Calu3 (cell line): ENCODE results near the gene NHP2. TPM values are rescaled to one million over a fixed set of nuclear protein-coding genes. Genes with fewer than 3 reads are reported as not detected.

Experiments used
- BruUV-seq: library from RNA; stranded (reverse); fragments of 400-500 nt; replicated peaks from 2 replicates; lab custom pipeline; 2021; lab: Mats Ljungman, UMichigan
- CTCF ChIA-PET: fragments of 300-600 bp; sonication (Branson Sonifier 250); formaldehyde crosslinking; loops from one replicate; lab custom pipeline; 2022; ENCODE audit warnings: antibody characterized with exemption; lab: Charles Lee
- DNase-seq: peaks from one replicate; pipeline ENCODE4 v3.0.0; 2022
- H3K27ac Mint-ChIP-seq: one replicate; pipeline ENCODE4 v1.8.0; 2022; ENCODE audit warnings: mixed read lengths; ENCODE audit not compliant: unreplicated experiment
- H3K27me3 Mint-ChIP-seq: one replicate; pipeline ENCODE4 v1.8.0; 2022; ENCODE audit warnings: mixed read lengths; ENCODE audit not compliant: unreplicated experiment
- H3K36me3 Mint-ChIP-seq: one replicate; pipeline ENCODE4 v1.8.0; 2022; ENCODE audit warnings: mild to moderate bottlenecking, moderate library complexity, mixed read lengths; ENCODE audit not compliant: insufficient read depth, unreplicated experiment
- H3K4me1 Mint-ChIP-seq: one replicate; pipeline ENCODE4 v1.8.0; 2022; ENCODE audit warnings: mild to moderate bottlenecking, low read depth, mixed read lengths; ENCODE audit not compliant: unreplicated experiment
- H3K4me3 Mint-ChIP-seq: one replicate; pipeline ENCODE4 v1.8.0; 2022; ENCODE audit warnings: mild to moderate bottlenecking, low read depth, moderate library complexity, mixed read lengths; ENCODE audit not compliant: unreplicated experiment
- H3K9me3 Mint-ChIP-seq: one replicate; pipeline ENCODE4 v1.8.0; 2022; ENCODE audit warnings: low read depth, mixed read lengths; ENCODE audit not compliant: unreplicated experiment
- CTCF ChIP-seq: fragments of 200-600 bp; IDR thresholded peaks from one replicate; pipeline ENCODE4 v1.8.0; 2022; ENCODE audit warnings: antibody characterized with exemption; ENCODE audit not compliant: unreplicated experiment
- intact Hi-C: fragments of 100-400 bp; cut with micrococcal nuclease; formaldehyde crosslinking; loops from one replicate; pipeline ENCODE4 v1.10.0; 2022; ENCODE audit not compliant: unreplicated experiment
- total RNA-seq: library from RNA; stranded (reverse); gene quantifications from 2 replicates; pipeline ENCODE4 v1.2.3, GENCODE V29; 2022

NHP2 gene
- total RNA-seq, 1 experiment from 2014 or later = 182 TPM

- H3K27me3 Mint-ChIP-seq = peaks cover 18% of the 10 kb centered on the region
- CTCF ChIA-PET = no interaction called here
Observed at GRCh38 chr5:178186427-178186826, 32.7 kb upstream of the NHP2 start.

GRCh38 chr5:178182158-178182876, 28.6 kb upstream of the NHP2 start:
- intact Hi-C loops = no loop called here
- Mint-ChIP-seq H3K9me3 (peaks cover 3% of the 10 kb centered on the region), H3K4me3 (no peak overlapping the region), H3K27me3 (peaks cover 19% of the 10 kb centered on the region), H3K4me1 (no peaks in the 10 kb centered on the region), H3K27ac (no peak overlapping the region), H3K36me3 (no peaks in the 10 kb centered on the region)
- CTCF ChIA-PET = no interaction called here
- no peak for DNase-seq
- BruUV-seq = no TSS peak
- TF ChIP-seq CTCF = no peak

More at GRCh38 chr5:178186427-178186826, 32.7 kb upstream of the NHP2 start:
- TF ChIP-seq CTCF = no peak
- no peaks in the 10 kb centered on the region for H3K4me1 Mint-ChIP-seq
- H3K36me3 Mint-ChIP-seq = no peaks in the 10 kb centered on the region
- no peak overlapping the region for H3K4me3 Mint-ChIP-seq
- no peak for DNase-seq
- no peaks in the 10 kb centered on the region for H3K9me3 Mint-ChIP-seq
- H3K27ac Mint-ChIP-seq = no peak overlapping the region
- no TSS peak for BruUV-seq
- intact Hi-C loops = no loop called here

DNA sequence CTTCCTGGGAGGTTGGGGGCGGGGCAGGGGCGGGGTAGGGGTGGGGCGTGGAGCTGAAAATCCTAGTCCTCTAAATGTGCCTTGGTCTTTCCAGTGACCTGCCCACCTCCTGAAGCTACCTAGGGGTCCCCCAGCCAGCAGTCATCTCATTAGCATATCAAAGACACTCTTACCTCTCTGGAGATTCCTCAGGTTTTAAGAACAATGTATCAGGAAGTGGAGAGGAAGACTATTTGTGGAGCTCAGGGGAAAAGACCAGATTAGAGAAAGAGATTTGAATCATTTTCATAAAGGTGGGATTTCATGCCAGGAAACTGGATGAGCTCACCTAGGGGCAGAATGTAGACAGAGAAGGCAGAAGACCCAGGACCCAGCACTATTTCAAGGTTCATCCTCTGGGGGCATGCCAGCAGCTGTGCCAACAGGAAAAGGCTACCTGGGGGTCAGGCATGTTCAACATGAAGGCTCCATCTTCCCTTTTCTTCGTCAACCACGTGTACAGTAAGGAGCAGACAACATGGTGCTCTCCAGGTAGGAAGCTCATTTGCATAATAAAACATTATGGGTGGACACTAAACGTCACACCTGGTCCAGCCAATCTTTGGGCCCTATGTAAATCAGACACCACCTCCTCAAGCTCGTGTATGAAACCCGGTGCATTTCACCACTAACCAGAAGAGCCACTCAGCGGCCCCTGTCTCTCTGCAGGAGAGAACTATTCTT, 26.6 kb upstream of the NHP2 start:
- no peak for TF ChIP-seq CTCF
- no peak for DNase-seq
- H3K27me3 Mint-ChIP-seq = peaks cover 20% of the 10 kb centered on the region
- CTCF ChIA-PET = interaction anchor here (1.0 kb wide), 1 partner anchor 10 kb away, joined by 3 read pairs; no protein-coding TSS in a partner anchor
- no peaks in the 10 kb centered on the region for H3K36me3 Mint-ChIP-seq
- H3K4me1 Mint-ChIP-seq = no peaks in the 10 kb centered on the region
- no peak overlapping the region for H3K27ac Mint-ChIP-seq
- intact Hi-C loops = no loop called here
- BruUV-seq = no TSS peak
- H3K9me3 Mint-ChIP-seq = peaks cover 3% of the 10 kb centered on the region
- H3K4me3 Mint-ChIP-seq = no peak overlapping the region

GRCh38 chr5:178177569-178177968, 23.9 kb upstream of the NHP2 start:
- DNase-seq = no peak
- H3K27me3 Mint-ChIP-seq = peaks cover 20% of the 10 kb centered on the region
- TF ChIP-seq CTCF = no peak
- CTCF ChIA-PET = no interaction called here
- no peak overlapping the region for H3K4me3 Mint-ChIP-seq
- peaks cover 3% of the 10 kb centered on the region for H3K9me3 Mint-ChIP-seq
- H3K27ac Mint-ChIP-seq = no peak overlapping the region
- no peaks in the 10 kb centered on the region for H3K4me1 Mint-ChIP-seq
- H3K36me3 Mint-ChIP-seq = no peaks in the 10 kb centered on the region
- intact Hi-C loops = no loop called here
- BruUV-seq = no TSS peak
